Posterior vena cava (tissue), 2 donors: ENCODE measurements around the gene FTO. TPM values are rescaled to one million over a fixed set of nuclear protein-coding genes. Genes with fewer than 3 reads are reported as not detected.

ENCODE experiments used
- DNase-seq: peaks from one replicate; pipeline ENCODE4 v3.0.0-alpha.2; 2020; ENCODE audit warnings: low spot score
- intact Hi-C, 2 donors: fragments of 100-400 bp; cut with DNase I; formaldehyde crosslinking; loops; one replicate each; pipeline versions ENCODE4 v1.14.1 to v1.14.2; 2022 to 2023
- total RNA-seq, 2 donors: library from RNA; stranded (reverse); fragmentation: NEBNext Ultra II Directional; extraction: Animal tissue kit (Norgen Biotek cat#: 25700); gene quantifications; one replicate each; pipeline ENCODE4 v1.2.1, GENCODE V29; 2021
- donor health status: DM: yes; HTN: yes; CAD: no.
- donor health status: DM: yes; HTN: yes; CAD: no.

Gene FTO
- total RNA-seq, 2 donors from 2014 or later = 77.7 to 98.0 TPM

- intact Hi-C loops = no loop called here
- no peak for DNase-seq
Measured at GRCh38 chr16:53945996-53946395, 242.0 kb downstream of the FTO start.

GRCh38 chr16:53946746-53947386, 242.9 kb downstream of the FTO start:
- DNase-seq = no peak
- intact Hi-C loops = no loop called here

GRCh38 chr16:53947642-53948041, 243.7 kb downstream of the FTO start:
- intact Hi-C loops = no loop called here
- DNase-seq = no peak

GRCh38 chr16:53948326-53948725, 244.4 kb downstream of the FTO start:
- intact Hi-C loops = no loop called here
- DNase-seq = no peak

- no peak for DNase-seq
- intact Hi-C loops = no loop called here
Measured at GRCh38 chr16:53948734-53949430, 244.9 kb downstream of the FTO start.

GRCh38 chr16:53949715-53950410, 245.9 kb downstream of the FTO start:
- no peak for DNase-seq
- intact Hi-C loops = no loop called here

- intact Hi-C loops = no loop called here
- no peak for DNase-seq
Measured at GRCh38 chr16:53950677-53951076, 246.7 kb downstream of the FTO start.

GRCh38 chr16:53952215-53953208, 248.6 kb downstream of the FTO start:
- intact Hi-C loops = no loop called here
- no peak for DNase-seq

- DNase-seq = no peak
- intact Hi-C loops = no loop called here
Measured at GRCh38 chr16:53953336-53953735, 249.4 kb downstream of the FTO start.

- DNase-seq = no peak
- intact Hi-C loops = no loop called here
Measured at GRCh38 chr16:53955221-53955875, 251.4 kb downstream of the FTO start.

GRCh38 chr16:53958341-53958880, 254.5 kb downstream of the FTO start:
- DNase-seq = no peak
- intact Hi-C loops = no loop called here

GRCh38 chr16:53960050-53960812, 256.3 kb downstream of the FTO start:
- no peak for DNase-seq
- intact Hi-C loops = no loop called here

- DNase-seq = no peak
- intact Hi-C loops = no loop called here
Measured at GRCh38 chr16:53960954-53961616, 257.1 kb downstream of the FTO start.

- intact Hi-C loops = no loop called here
Measured at GRCh38 chr16:53962041-53962440, 258.1 kb downstream of the FTO start.

GRCh38 chr16:53964145-53964790, 260.3 kb downstream of the FTO start:
- DNase-seq = no peak
- intact Hi-C loops = no loop called here

More at GRCh38 chr16:53962041-53962440, 258.1 kb downstream of the FTO start:
- no peak for DNase-seq

- intact Hi-C loops = no loop called here
- DNase-seq = no peak
Measured at GRCh38 chr16:53966821-53967571, 263.0 kb downstream of the FTO start.
